Measurements from ENCODE around the gene PGPEP1. TPM values are rescaled to one million over a fixed set of nuclear protein-coding genes. Genes with fewer than 3 reads are reported as not detected.

Gene PGPEP1
- total RNA-seq, 1 experiment from 2014 or later = 25.6 TPM

DNA sequence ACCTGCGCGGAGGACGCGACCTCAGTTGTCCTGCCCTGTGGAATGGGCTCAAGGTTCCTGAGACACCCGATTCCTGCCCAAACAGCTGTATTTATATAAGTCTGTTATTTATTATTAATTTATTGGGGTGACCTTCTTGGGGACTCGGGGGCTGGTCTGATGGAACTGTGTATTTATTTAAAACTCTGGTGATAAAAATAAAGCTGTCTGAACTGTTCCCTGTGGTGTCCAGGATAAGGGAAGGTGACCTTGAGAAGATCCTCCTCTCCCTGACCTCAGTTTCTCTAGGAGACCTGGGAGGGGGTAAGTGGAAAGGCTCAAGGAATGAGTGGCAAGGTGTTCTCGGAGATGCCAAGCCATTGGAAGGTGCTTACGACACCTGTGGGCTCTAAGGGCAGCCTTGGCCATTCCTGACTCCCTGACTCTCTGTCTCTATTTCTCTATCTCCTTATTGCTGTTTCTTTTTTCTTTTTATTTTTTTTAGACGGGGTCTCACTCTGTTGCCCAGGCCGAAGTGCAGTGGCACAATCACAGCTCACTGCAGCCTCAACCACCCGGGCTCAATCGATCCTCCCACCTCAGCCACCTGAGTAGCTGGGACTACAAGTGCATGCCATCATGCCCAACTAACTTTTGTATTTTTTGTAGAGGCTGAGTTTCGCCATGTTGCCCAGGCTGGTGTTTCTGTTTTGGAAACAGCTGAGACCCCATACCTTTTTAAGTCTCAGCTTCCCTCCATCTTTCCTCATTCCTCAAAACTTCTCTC lies 48.7 kb downstream of the PGPEP1 start:
- H3K4me1 ChIP-seq = peaks cover 24% of the 10 kb centered on the region
- Mint-ChIP-seq H3K4me1 (ENCODE audit: low read depth, unreplicated experiment) (peaks cover 6% of the 10 kb centered on the region), H3K9me3 (ENCODE audit: unreplicated experiment) (no peaks in the 10 kb centered on the region), H3K27me3 (ENCODE audit: insufficient read depth, unreplicated experiment) (no peaks in the 10 kb centered on the region), H3K27ac (ENCODE audit: unreplicated experiment) (peak overlapping the region; percentile 15), H3K36me3 (ENCODE audit: insufficient read depth, unreplicated experiment) (peaks cover 64% of the 10 kb centered on the region), H3K4me3 (ENCODE audit: unreplicated experiment) (peak overlapping the region; percentile 53)
- BruUV-seq (replicated peaks) = no TSS peak
- H3K4me3 ChIP-seq (ENCODE audit: low read depth, low read length) = no peak overlapping the region
- intact Hi-C loops (cut with micrococcal nuclease; ENCODE audit: unreplicated experiment) = no loop called here
- CTCF ChIA-PET = interaction anchor here (0.6 kb wide), 1 partner anchor 567 kb away, joined by 3 read pairs; no protein-coding TSS in a partner anchor
- POLR2A ChIA-PET = interaction anchor here (0.7 to 2.1 kb wide), 2 partner anchors 9 to 21 kb away, joined by 3 to 9 read pairs; no protein-coding TSS in a partner anchor
- H3K27me3 ChIP-seq (replicated peaks; ENCODE audit: control insufficient read depth, insufficient read depth, low read length) = no peaks in the 10 kb centered on the region
- no peaks in the 10 kb centered on the region for H3K9me3 ChIP-seq
- no peak for DNase-seq
- H3K36me3 ChIP-seq (ENCODE audit: control insufficient read depth, insufficient read depth, low read length) = peaks cover 11% of the 10 kb centered on the region
- TF ChIP-seq, protein P1, sequence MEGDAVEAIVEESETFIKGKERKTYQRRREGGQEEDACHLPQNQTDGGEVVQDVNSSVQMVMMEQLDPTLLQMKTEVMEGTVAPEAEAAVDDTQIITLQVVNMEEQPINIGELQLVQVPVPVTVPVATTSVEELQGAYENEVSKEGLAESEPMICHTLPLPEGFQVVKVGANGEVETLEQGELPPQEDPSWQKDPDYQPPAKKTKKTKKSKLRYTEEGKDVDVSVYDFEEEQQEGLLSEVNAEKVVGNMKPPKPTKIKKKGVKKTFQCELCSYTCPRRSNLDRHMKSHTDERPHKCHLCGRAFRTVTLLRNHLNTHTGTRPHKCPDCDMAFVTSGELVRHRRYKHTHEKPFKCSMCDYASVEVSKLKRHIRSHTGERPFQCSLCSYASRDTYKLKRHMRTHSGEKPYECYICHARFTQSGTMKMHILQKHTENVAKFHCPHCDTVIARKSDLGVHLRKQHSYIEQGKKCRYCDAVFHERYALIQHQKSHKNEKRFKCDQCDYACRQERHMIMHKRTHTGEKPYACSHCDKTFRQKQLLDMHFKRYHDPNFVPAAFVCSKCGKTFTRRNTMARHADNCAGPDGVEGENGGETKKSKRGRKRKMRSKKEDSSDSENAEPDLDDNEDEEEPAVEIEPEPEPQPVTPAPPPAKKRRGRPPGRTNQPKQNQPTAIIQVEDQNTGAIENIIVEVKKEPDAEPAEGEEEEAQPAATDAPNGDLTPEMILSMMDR (IDR thresholded peaks at IDR 0.05; ENCODE audit: insufficient read depth in 1 of 2, low read depth in 1 of 2, low read length in 1 of 2, severe bottlenecking in 1 of 2, unreplicated experiment in 1 of 2) = no peak

DNA sequence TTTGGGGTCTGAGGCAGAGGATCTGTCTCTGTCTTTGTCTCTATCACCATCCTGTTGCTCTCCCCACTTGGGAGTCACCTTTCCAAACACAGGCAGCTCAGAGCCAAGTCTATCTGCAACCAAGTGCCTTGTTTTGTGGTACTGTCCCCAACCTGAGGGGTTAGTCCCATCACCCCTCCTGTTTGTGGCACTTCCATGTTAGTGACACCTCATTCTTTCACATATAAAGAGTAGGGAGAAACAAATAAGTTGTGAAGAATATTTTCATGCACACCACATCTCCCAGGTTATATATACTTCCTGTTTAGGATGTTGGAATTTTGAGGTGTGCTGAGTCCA lies 49.3 kb downstream of the PGPEP1 start:
- Histone ChIP-seq H3K4me3 (ENCODE audit: low read depth, low read length) (no peak overlapping the region), H3K9me3 (no peaks in the 10 kb centered on the region), H3K4me1 (peaks cover 20% of the 10 kb centered on the region), H3K27me3 (replicated peaks; ENCODE audit: control insufficient read depth, insufficient read depth, low read length) (no peaks in the 10 kb centered on the region), H3K36me3 (ENCODE audit: control insufficient read depth, insufficient read depth, low read length) (peaks cover 11% of the 10 kb centered on the region)
- Mint-ChIP-seq H3K4me1 (ENCODE audit: low read depth, unreplicated experiment) (peaks cover 6% of the 10 kb centered on the region), H3K9me3 (ENCODE audit: unreplicated experiment) (no peaks in the 10 kb centered on the region), H3K36me3 (ENCODE audit: insufficient read depth, unreplicated experiment) (peaks cover 64% of the 10 kb centered on the region), H3K4me3 (ENCODE audit: unreplicated experiment) (peak overlapping the region; percentile 53), H3K27me3 (ENCODE audit: insufficient read depth, unreplicated experiment) (no peaks in the 10 kb centered on the region), H3K27ac (ENCODE audit: unreplicated experiment) (peak overlapping the region; percentile 15)
- CTCF ChIA-PET = interaction anchor here (0.9 to 2.2 kb wide), 2 partner anchors 12 to 21 kb away, joined by 3 to 7 read pairs; no protein-coding TSS in a partner anchor
- TF ChIP-seq, protein P1 (IDR thresholded peaks at IDR 0.05; ENCODE audit: insufficient read depth in 1 of 2, low read depth in 1 of 2, low read length in 1 of 2, severe bottlenecking in 1 of 2, unreplicated experiment in 1 of 2) = no peak
- no TSS peak for BruUV-seq (replicated peaks)
- POLR2A ChIA-PET = interaction anchor here (2.1 kb wide), 1 partner anchor 9 kb away, joined by 9 read pairs; no protein-coding TSS in a partner anchor
- intact Hi-C loops (cut with micrococcal nuclease; ENCODE audit: unreplicated experiment) = no loop called here
- no peak for DNase-seq

DNA sequence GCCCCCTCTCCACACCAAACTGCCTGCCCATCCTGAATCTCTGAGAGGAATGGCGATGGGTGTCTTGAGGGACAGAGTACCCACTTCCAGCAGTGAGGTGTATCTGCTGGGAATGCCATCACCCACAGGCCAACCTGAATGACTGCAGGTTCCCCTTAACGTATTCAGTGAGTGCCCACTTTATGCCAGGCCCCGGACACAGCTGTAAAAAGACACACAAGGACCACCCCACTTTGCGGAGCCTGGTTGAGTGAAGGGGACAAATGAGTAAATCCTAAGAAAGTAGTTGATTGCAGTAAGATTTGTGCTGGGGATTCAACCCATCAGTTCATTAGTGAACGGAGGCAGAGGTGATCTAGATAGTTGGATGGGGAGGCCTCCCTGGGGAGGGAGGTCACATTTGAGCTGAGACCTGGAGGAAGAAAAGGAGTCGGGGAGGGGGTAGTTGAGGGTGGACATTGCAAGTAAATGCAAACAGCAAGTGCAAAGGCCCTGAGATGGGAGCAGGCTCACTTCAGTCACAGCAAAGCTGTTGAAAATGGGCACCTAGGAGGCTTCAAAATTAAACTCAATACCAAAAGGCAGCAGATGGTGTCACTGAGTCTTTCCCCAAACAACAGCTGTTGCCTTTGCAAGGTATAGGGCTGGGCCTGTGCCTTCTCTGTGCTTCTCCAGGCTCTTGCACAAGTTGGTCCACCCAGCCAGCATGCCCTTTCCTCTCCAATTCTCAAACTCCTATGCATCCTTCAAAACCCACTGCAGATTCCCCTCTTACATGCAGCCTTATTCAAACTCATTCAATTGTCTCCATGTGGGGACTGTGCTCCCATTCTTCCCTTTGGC lies 49.9 kb downstream of the PGPEP1 start:
- Mint-ChIP-seq H3K27ac (ENCODE audit: unreplicated experiment) (peak overlapping the region; percentile 15), H3K4me1 (ENCODE audit: low read depth, unreplicated experiment) (peaks cover 5% of the 10 kb centered on the region), H3K9me3 (ENCODE audit: unreplicated experiment) (no peaks in the 10 kb centered on the region), H3K27me3 (ENCODE audit: insufficient read depth, unreplicated experiment) (no peaks in the 10 kb centered on the region), H3K36me3 (ENCODE audit: insufficient read depth, unreplicated experiment) (peaks cover 61% of the 10 kb centered on the region), H3K4me3 (ENCODE audit: unreplicated experiment) (no peak overlapping the region)
- BruUV-seq (replicated peaks) = no TSS peak
- Histone ChIP-seq H3K27me3 (replicated peaks; ENCODE audit: control insufficient read depth, insufficient read depth, low read length) (no peaks in the 10 kb centered on the region), H3K9me3 (no peaks in the 10 kb centered on the region), H3K36me3 (ENCODE audit: control insufficient read depth, insufficient read depth, low read length) (peaks cover 11% of the 10 kb centered on the region), H3K4me3 (ENCODE audit: low read depth, low read length) (no peak overlapping the region), H3K4me1 (peaks cover 14% of the 10 kb centered on the region)
- ChIA-PET POLR2A (interaction anchor here (0.7 to 2.1 kb wide), 2 partner anchors 10 to 180 kb away, joined by 4 to 9 read pairs; no protein-coding TSS in a partner anchor), CTCF (interaction anchor here (0.7 to 2.2 kb wide), 5 partner anchors 11 to 166 kb away, joined by 3 to 7 read pairs (median 3); partner anchors contain the start of gene SSBP4)
- intact Hi-C loops (cut with micrococcal nuclease; ENCODE audit: unreplicated experiment) = no loop called here
- no peak for DNase-seq
- TF ChIP-seq, protein P1 (IDR thresholded peaks at IDR 0.05; ENCODE audit: insufficient read depth in 1 of 2, low read depth in 1 of 2, low read length in 1 of 2, severe bottlenecking in 1 of 2, unreplicated experiment in 1 of 2) = no peak

All from Caco-2 (cell line).